Measurements from ENCODE around the gene TENT4B.

Gene TENT4B

GRCh38 chr16:50270510-50271147 lies 117.5 kb downstream of the TENT4B start:
- no peak for DNase-seq (ENCODE audit: low read depth)
- TF ChIP-seq, protein P1, sequence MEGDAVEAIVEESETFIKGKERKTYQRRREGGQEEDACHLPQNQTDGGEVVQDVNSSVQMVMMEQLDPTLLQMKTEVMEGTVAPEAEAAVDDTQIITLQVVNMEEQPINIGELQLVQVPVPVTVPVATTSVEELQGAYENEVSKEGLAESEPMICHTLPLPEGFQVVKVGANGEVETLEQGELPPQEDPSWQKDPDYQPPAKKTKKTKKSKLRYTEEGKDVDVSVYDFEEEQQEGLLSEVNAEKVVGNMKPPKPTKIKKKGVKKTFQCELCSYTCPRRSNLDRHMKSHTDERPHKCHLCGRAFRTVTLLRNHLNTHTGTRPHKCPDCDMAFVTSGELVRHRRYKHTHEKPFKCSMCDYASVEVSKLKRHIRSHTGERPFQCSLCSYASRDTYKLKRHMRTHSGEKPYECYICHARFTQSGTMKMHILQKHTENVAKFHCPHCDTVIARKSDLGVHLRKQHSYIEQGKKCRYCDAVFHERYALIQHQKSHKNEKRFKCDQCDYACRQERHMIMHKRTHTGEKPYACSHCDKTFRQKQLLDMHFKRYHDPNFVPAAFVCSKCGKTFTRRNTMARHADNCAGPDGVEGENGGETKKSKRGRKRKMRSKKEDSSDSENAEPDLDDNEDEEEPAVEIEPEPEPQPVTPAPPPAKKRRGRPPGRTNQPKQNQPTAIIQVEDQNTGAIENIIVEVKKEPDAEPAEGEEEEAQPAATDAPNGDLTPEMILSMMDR (conservative IDR thresholded peaks at IDR 0.05; ENCODE audit: low read depth, low read length): no peak
- H3K4me3 ChIP-seq (ENCODE audit: low read depth, low read length): no peak overlapping the region

- DNase-seq (ENCODE audit: low read depth): no peak
- H3K4me3 ChIP-seq (ENCODE audit: low read depth, low read length): no peak overlapping the region
- TF ChIP-seq, protein P1 (conservative IDR thresholded peaks at IDR 0.05; ENCODE audit: low read depth, low read length): no peak
Observed at GRCh38 chr16:50271148-50272041, 118.3 kb downstream of the TENT4B start.

DNA sequence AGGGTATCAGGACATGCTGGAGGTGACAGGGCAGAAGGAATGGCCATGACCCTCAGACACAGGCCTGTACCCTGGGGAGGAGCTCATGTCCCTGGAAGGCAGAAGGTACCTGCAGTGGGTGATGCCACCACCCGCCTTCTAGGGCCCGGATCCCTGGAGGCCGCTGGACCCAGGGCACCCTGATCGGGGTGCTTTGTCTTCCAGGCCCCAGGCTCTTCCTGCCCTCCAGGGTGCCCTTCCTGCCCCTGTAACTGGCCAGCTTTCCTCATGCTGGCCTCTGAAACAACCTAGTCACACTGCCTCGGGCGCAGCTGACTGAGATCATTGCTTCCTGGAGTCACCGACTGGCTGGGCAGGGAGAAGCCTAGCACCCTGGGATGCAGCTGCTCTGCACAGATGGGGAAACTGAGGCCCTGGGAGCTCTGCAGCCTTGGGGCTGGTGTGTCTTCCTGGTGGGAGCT lies 119.0 kb downstream of the TENT4B start:
- TF ChIP-seq, protein P1 (conservative IDR thresholded peaks at IDR 0.05; ENCODE audit: low read depth, low read length): no peak
- DNase-seq (ENCODE audit: low read depth): no peak
- no peak overlapping the region for H3K4me3 ChIP-seq (ENCODE audit: low read depth, low read length)

DNA sequence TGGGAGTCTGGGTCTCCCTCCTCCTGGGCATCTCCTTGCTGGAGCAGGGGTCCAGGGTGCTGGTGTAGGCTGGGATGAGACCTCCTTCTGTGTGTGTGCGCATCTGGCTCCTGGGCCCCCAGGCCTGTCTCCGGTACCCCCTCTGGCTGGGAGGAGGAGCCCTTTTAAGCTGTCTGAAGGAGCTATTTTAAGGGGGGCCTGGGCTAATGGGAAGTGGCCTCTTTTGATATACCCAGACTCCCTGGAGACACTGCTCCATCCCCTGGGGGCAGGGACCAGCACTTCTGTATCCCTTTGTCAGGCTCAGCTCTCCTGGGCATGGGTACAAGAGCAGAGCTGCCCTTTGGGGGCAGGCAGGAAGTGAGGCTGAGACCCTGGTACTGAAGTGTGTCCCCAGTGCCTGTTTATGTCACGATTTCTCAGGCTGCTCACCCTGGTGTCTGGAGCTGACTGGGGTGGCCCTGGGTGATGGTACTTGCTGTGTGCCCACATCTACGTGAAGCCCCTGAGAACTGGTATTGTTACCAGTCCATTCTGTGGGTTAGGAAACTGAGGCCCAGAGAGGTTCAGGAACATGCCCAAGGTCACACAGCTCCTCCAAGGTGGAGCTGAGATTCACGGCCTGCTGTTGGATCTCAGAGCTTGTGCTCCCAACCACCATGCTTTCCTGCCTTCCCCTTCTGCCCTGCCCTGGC lies 119.7 kb downstream of the TENT4B start:
- TF ChIP-seq, protein P1 (conservative IDR thresholded peaks at IDR 0.05; ENCODE audit: low read depth, low read length): no peak
- no peak for DNase-seq (ENCODE audit: low read depth)
- H3K4me3 ChIP-seq (ENCODE audit: low read depth, low read length): no peak overlapping the region

GRCh38 chr16:50273382-50273690 lies 120.2 kb downstream of the TENT4B start:
- TF ChIP-seq, protein P1 (conservative IDR thresholded peaks at IDR 0.05; ENCODE audit: low read depth, low read length): no peak
- no peak overlapping the region for H3K4me3 ChIP-seq (ENCODE audit: low read depth, low read length)
- no peak for DNase-seq (ENCODE audit: low read depth)

GRCh38 chr16:50273888-50274325 lies 120.8 kb downstream of the TENT4B start:
- DNase-seq (ENCODE audit: low read depth): no peak
- TF ChIP-seq, protein P1 (conservative IDR thresholded peaks at IDR 0.05; ENCODE audit: low read depth, low read length): no peak
- H3K4me3 ChIP-seq (ENCODE audit: low read depth, low read length): no peak overlapping the region

Data from choroid plexus epithelial cell (primary cell).